NOMO-1 treated with dmso at 0.1 percent for 144 hours (cell line): ENCODE measurements around the gene TMEM38B.
"Not testable (repeated sequence)": the region's sequence is repeated elsewhere in the genome, so short reads cannot be mapped to it uniquely, and the experiment has no call there.

ENCODE experiments used
- DNase-seq: peaks from one replicate; lab custom pipeline; 2025; ENCODE audit not compliant: unreplicated experiment; lab: John Stamatoyannopoulos, UW

The TMEM38B gene

DNA sequence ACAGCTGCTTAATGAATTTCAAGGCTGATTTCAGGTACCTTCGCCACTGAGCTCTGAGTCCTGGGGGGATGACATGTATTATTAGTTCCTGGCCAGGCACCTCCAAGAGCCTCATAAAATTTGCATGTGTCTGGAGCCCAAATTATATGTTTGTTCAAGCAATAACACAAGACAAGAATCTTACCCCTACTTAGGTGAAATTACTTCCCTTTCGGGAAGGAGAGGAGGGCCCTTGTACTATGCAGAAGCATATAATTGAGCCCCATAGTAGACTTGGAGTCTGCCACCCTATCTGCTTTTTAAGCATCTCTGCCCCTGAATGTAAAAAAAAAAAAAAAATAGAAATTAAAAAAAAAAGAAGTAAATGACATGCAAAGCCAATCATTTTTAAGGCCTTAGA, 13.0 kb upstream of the TMEM38B start:
- no peak for DNase-seq

- DNase-seq, result no peak
Observed at GRCh38 chr9:105681724-105682123, 12.6 kb upstream of the TMEM38B start.

- DNase-seq, result no peak
Observed at GRCh38 chr9:105683688-105684275, 10.6 kb upstream of the TMEM38B start.

GRCh38 chr9:105686936-105687335, 7.4 kb upstream of the TMEM38B start:
- no peak for DNase-seq

DNA sequence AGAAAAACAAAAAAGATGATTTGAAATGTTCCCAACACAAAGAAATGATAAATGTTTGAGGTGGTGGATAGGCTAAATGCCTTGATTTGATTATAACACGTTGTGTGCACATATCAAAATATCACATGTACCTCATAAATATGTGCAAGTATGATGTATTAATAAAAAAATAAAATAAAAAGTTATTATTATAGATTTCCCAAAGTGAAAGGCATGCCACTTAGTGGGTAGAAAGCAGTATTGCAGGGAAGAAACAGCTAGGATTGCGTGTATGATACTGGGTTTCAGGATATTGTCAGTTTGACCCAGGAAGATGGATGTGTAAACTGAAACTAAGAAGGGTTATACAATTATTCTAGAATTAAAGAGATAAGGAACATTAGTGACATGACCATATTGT, 3.6 kb upstream of the TMEM38B start:
- DNase-seq, result no peak

- peak; percentile 43 for DNase-seq
Observed at GRCh38 chr9:105693435-105694189, 729 bp upstream of the TMEM38B start.

GRCh38 chr9:105694848-105695581, 674 bp downstream of the TMEM38B start:
- DNase-seq, result peak; percentile 63

- DNase-seq, result no peak
Observed at GRCh38 chr9:105696219-105696793, 2.0 kb downstream of the TMEM38B start.

- no peak for DNase-seq
Observed at GRCh38 chr9:105697871-105698270, 3.5 kb downstream of the TMEM38B start.

- DNase-seq, result no peak
Observed at GRCh38 chr9:105698348-105698870, 4.1 kb downstream of the TMEM38B start.

- DNase-seq, result no peak
Observed at GRCh38 chr9:105700668-105701067, 6.3 kb downstream of the TMEM38B start.

DNA sequence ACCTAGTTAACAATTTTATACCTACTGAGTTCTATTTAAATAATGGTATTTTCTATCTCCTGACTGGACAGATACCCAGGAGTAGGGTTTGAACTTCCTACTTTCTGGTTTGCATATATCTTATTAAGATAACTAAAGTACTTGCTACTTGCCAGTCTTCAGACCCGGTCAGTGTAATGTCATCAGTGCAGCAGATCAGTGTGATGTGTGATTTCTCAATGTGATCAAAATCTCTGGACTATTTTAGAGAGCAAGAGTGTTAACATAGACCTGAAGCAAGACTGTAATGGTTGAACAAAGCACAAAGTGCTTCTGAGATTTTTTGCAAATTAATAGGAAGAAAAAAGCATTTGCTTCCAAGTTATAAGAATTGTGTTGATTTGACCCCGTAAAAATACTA, 6.8 kb downstream of the TMEM38B start:
- DNase-seq, result no peak

- no peak for DNase-seq
Observed at GRCh38 chr9:105702207-105702606, 7.9 kb downstream of the TMEM38B start.

GRCh38 chr9:105703638-105704037, 9.3 kb downstream of the TMEM38B start:
- not testable (repeated sequence) for DNase-seq

DNA sequence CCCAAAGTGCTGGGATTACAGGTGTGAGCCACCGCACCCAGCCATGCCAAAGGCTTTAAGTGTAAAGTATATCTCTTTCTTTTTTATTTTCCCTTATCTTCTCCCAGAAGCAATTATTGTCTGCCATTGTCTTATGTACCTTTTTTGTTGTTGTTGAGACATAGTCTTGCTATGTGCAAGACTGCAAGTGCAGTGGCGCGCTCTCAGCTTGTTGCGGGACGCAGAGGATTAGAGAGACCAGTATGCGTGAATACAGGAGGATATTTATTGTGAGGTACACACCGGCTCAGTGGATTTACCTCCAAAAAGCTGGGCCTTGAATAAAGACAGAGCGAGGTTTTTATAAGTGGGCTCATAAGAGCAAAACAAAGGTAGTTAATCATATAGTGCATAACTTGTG, 11.8 kb downstream of the TMEM38B start:
- DNase-seq, result no peak

DNA sequence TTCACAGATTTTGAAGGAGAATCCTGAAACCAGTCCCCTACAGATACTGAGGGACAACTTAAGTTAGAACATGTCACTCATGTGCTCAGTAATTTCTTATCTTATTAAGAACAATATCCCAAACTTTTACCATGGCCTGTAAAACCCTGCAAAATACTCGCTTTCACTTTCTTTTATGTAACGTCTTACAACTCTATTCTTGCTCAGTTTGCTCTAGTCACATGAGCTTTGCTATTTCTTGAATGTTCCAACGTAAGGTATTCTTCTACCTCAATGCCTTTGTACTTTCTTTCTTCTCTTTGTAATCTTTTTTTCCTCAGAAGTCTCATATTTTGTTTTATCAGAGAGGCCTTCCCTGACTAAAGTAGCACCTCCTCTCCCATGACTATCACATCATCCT, 14.1 kb downstream of the TMEM38B start:
- no peak for DNase-seq

GRCh38 chr9:105710638-105711037, 16.3 kb downstream of the TMEM38B start:
- DNase-seq, result no peak

GRCh38 chr9:105711867-105712266, 17.5 kb downstream of the TMEM38B start:
- no peak for DNase-seq

- no peak for DNase-seq
Observed at GRCh38 chr9:105712297-105712696, 18.0 kb downstream of the TMEM38B start.

- no peak for DNase-seq
Observed at GRCh38 chr9:105712773-105713172, 18.4 kb downstream of the TMEM38B start.

GRCh38 chr9:105713260-105714019, 19.1 kb downstream of the TMEM38B start:
- no peak for DNase-seq
